Measurements from ENCODE around the gene FAM149B1.

FAM149B1 gene

DNA sequence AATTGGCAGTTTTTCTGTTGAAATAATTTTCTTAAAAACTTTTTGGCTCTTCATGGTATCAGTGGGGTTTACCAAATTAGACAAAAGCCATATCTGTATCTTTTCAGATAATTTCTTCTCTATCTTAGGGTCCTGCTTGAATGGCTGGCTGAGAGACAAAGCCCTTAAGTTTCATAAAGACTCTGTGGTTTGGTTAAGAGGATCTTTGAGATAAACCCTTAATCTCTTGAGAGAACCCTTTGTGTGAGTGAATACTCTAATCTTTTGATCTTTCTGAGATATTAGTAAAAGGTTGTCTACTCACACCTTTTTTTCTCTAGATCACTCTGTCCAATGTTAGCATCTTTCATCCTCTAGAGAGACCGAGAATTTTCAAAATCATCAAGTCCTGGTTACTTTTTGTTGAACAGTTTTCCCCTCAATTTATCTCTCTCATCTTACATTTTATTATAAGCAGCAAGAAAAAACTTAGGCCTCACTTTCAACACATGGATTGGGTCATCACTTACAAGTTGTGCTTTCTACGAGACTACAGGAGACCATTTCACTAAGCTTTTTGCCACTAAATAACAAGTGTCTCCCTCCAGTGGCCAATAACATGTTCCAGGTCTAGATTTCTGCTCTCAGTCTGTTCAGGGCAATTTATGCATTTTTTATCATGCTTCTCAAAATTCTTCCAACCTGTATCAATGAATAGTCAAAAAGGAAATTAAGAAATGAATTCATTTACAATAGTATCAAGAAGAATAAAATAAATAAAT, 50.7 kb downstream of the FAM149B1 start:
- WGBS, 2 donors (ENCODE audit: extremely low coverage in 2 of 2, insufficient read length in 2 of 2, insufficient replicate concordance in 1 of 2) = no CpG with 5 or more reads among the region's 2 CpGs
- no peak for DNase-seq (ENCODE audit: low spot score)

DNA sequence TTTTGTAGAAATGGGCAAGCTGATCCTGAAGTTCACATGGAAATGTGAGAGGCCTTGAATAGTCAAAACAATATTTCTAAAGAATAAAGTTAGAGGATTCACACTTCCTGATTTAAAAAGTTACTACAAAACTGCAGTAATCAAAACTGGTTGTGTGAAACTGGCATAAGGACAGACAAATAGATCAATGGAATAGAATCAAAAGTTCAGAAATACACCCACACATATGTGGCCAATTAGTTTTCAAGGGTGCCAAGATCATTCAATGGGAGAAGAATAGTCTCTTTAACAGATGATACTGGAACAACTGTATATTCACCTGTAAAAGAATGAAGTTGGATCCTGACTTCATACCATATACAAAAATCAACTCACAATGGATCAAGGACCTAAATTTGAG, 51.5 kb downstream of the FAM149B1 start:
- Histone ChIP-seq H3K36me3 (replicated peaks in 1 of 2; ENCODE audit: control insufficient read depth in 2 of 2, insufficient read depth in 2 of 2, low read length in 2 of 2) (peaks cover 2 to 65% of the 10 kb centered on the region in 2 donors), H3K9ac (ENCODE audit: low read depth, low read length, poor library complexity) (no peak overlapping the region), H3K23ac (ENCODE audit: low read depth, low read length, poor library complexity) (no peak overlapping the region), H2BK120ac (ENCODE audit: low read depth, low read length) (no peak overlapping the region), H4K8ac (ENCODE audit: low read depth, low read length) (no peak overlapping the region), H3K14ac (ENCODE audit: low read length) (no peak overlapping the region), H3K27me3 (ENCODE audit: control insufficient read depth in 3 of 3, insufficient read depth in 3 of 3, low read depth in 1 of 3, low read length in 3 of 3) (no peaks in the 10 kb centered on the region), H3K9me3 (replicated peaks in 1 of 2; ENCODE audit: control insufficient read depth in 2 of 2, insufficient read depth in 1 of 2, low read depth in 1 of 2, low read length in 2 of 2) (peaks cover 0 to 6% of the 10 kb centered on the region in 2 donors), H2AK5ac (ENCODE audit: low read depth, low read length) (no peak overlapping the region), H3K27ac (replicated peaks; ENCODE audit: low read length) (no peak overlapping the region), H2BK15ac (ENCODE audit: low read length) (no peak overlapping the region), H3K18ac (ENCODE audit: low read length) (no peak overlapping the region), H2AFZ (ENCODE audit: low read length) (no peak overlapping the region), H2BK5ac (ENCODE audit: low read length) (no peak overlapping the region), H3K4me2 (ENCODE audit: insufficient read depth, low read length, poor library complexity, severe bottlenecking) (no peak overlapping the region), H4K91ac (ENCODE audit: low read depth, low read length, poor library complexity) (no peak overlapping the region), H3K4me1 (ENCODE audit: control insufficient read depth in 2 of 2, insufficient read depth in 1 of 2, low read depth in 1 of 2, low read length in 2 of 2) (no peaks in the 10 kb centered on the region), H3K79me1 (ENCODE audit: low read depth, low read length) (no peaks in the 10 kb centered on the region), H3K4ac (ENCODE audit: low read length) (no peak overlapping the region), H2BK12ac (ENCODE audit: low read length) (no peak overlapping the region), H3K4me3 (ENCODE audit: low read length in 2 of 2) (no peak overlapping the region)
- DNase-seq (ENCODE audit: low spot score) = no peak

More for the DNA sequence above, 50.7 kb downstream of the FAM149B1 start:
- Histone ChIP-seq H2AFZ (ENCODE audit: low read length) (no peak overlapping the region), H3K79me1 (ENCODE audit: low read depth, low read length) (no peaks in the 10 kb centered on the region), H3K36me3 (replicated peaks in 1 of 2; ENCODE audit: control insufficient read depth in 2 of 2, insufficient read depth in 2 of 2, low read length in 2 of 2) (peaks cover 2 to 64% of the 10 kb centered on the region in 2 donors), H2BK120ac (ENCODE audit: low read depth, low read length) (no peak overlapping the region), H3K23ac (ENCODE audit: low read depth, low read length, poor library complexity) (no peak overlapping the region), H2BK12ac (ENCODE audit: low read length) (no peak overlapping the region), H3K18ac (ENCODE audit: low read length) (no peak overlapping the region), H3K4me3 (ENCODE audit: low read length in 2 of 2) (no peak overlapping the region), H3K4me2 (ENCODE audit: insufficient read depth, low read length, poor library complexity, severe bottlenecking) (no peak overlapping the region), H3K9me3 (replicated peaks in 1 of 2; ENCODE audit: control insufficient read depth in 2 of 2, insufficient read depth in 1 of 2, low read depth in 1 of 2, low read length in 2 of 2) (peaks cover 0 to 6% of the 10 kb centered on the region in 2 donors), H2BK5ac (ENCODE audit: low read length) (no peak overlapping the region), H3K27me3 (ENCODE audit: control insufficient read depth in 3 of 3, insufficient read depth in 3 of 3, low read depth in 1 of 3, low read length in 3 of 3) (no peaks in the 10 kb centered on the region), H2BK15ac (ENCODE audit: low read length) (no peak overlapping the region), H3K27ac (replicated peaks; ENCODE audit: low read length) (no peak overlapping the region), H4K91ac (ENCODE audit: low read depth, low read length, poor library complexity) (no peak overlapping the region), H3K9ac (ENCODE audit: low read depth, low read length, poor library complexity) (no peak overlapping the region), H3K4ac (ENCODE audit: low read length) (no peak overlapping the region), H3K14ac (ENCODE audit: low read length) (no peak overlapping the region), H4K8ac (ENCODE audit: low read depth, low read length) (no peak overlapping the region), H3K4me1 (ENCODE audit: control insufficient read depth in 2 of 2, insufficient read depth in 1 of 2, low read depth in 1 of 2, low read length in 2 of 2) (no peaks in the 10 kb centered on the region), H2AK5ac (ENCODE audit: low read depth, low read length) (no peak overlapping the region)

GRCh38 chr10:73220989-73221388, 53.1 kb downstream of the FAM149B1 start:
- no peak overlapping the region for H2AK5ac ChIP-seq (ENCODE audit: low read depth, low read length)
- no peak overlapping the region for H3K14ac ChIP-seq (ENCODE audit: low read length)
- no CpG with 5 or more reads among the region's 1 CpG for WGBS, 2 donors (ENCODE audit: extremely low coverage in 2 of 2, insufficient read length in 2 of 2, insufficient replicate concordance in 1 of 2)
- peaks cover 0 to 6% of the 10 kb centered on the region in 2 donors for H3K9me3 ChIP-seq (replicated peaks in 1 of 2; ENCODE audit: control insufficient read depth in 2 of 2, insufficient read depth in 1 of 2, low read depth in 1 of 2, low read length in 2 of 2)
- H3K4me1 ChIP-seq (ENCODE audit: control insufficient read depth in 2 of 2, insufficient read depth in 1 of 2, low read depth in 1 of 2, low read length in 2 of 2) = no peaks in the 10 kb centered on the region
- no peaks in the 10 kb centered on the region for H3K79me1 ChIP-seq (ENCODE audit: low read depth, low read length)
- no peak overlapping the region for H3K4me3 ChIP-seq (ENCODE audit: low read length in 2 of 2)
- H4K8ac ChIP-seq (ENCODE audit: low read depth, low read length) = no peak overlapping the region
- no peak overlapping the region for H3K18ac ChIP-seq (ENCODE audit: low read length)
- H3K4me2 ChIP-seq (ENCODE audit: insufficient read depth, low read length, poor library complexity, severe bottlenecking) = no peak overlapping the region
- H3K27me3 ChIP-seq (ENCODE audit: control insufficient read depth in 3 of 3, insufficient read depth in 3 of 3, low read depth in 1 of 3, low read length in 3 of 3) = no peaks in the 10 kb centered on the region
- no peak overlapping the region for H3K27ac ChIP-seq (replicated peaks; ENCODE audit: low read length)
- H3K4ac ChIP-seq (ENCODE audit: low read length) = no peak overlapping the region
- no peak overlapping the region for H2AFZ ChIP-seq (ENCODE audit: low read length)
- no peak overlapping the region for H2BK12ac ChIP-seq (ENCODE audit: low read length)
- no peak overlapping the region for H4K91ac ChIP-seq (ENCODE audit: low read depth, low read length, poor library complexity)
- no peak for DNase-seq (ENCODE audit: low spot score)
- H3K23ac ChIP-seq (ENCODE audit: low read depth, low read length, poor library complexity) = no peak overlapping the region
- no peak overlapping the region for H2BK15ac ChIP-seq (ENCODE audit: low read length)
- no peak overlapping the region for H2BK5ac ChIP-seq (ENCODE audit: low read length)
- no peak overlapping the region for H2BK120ac ChIP-seq (ENCODE audit: low read depth, low read length)
- no peak overlapping the region for H3K9ac ChIP-seq (ENCODE audit: low read depth, low read length, poor library complexity)
- H3K36me3 ChIP-seq (replicated peaks in 1 of 2; ENCODE audit: control insufficient read depth in 2 of 2, insufficient read depth in 2 of 2, low read length in 2 of 2) = peaks cover 2 to 65% of the 10 kb centered on the region in 2 donors

DNA sequence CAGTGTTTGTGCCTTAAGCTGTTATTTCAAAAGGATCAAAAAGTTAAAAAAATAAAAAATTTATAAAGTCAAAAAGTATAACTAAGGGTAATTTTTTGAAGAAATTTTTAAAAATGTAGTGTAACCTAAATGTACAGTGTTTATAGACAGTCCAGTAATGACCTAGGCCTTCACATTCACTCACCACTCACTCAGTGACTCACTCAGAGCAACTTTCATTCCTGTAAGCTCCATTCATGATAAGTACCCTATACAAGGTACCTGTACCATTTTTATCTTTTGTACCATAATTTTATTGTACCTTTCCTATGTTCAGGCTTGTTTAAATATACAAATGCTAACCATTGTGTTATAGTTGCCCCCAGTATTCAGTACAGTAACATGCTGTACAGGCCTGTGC, 57.6 kb downstream of the FAM149B1 start:
- H3K27me3 ChIP-seq (ENCODE audit: control insufficient read depth in 3 of 3, insufficient read depth in 3 of 3, low read depth in 1 of 3, low read length in 3 of 3) = no peaks in the 10 kb centered on the region
- H3K4me2 ChIP-seq (ENCODE audit: insufficient read depth, low read length, poor library complexity, severe bottlenecking) = no peak overlapping the region
- no peak overlapping the region for H3K4me3 ChIP-seq (ENCODE audit: low read length in 2 of 2)
- DNase-seq (ENCODE audit: low spot score) = no peak
- H4K8ac ChIP-seq (ENCODE audit: low read depth, low read length) = no peak overlapping the region
- no peak overlapping the region for H2AK5ac ChIP-seq (ENCODE audit: low read depth, low read length)
- H3K9me3 ChIP-seq (replicated peaks in 1 of 2; ENCODE audit: control insufficient read depth in 2 of 2, insufficient read depth in 1 of 2, low read depth in 1 of 2, low read length in 2 of 2) = no peaks in the 10 kb centered on the region
- H3K27ac ChIP-seq (replicated peaks; ENCODE audit: low read length) = no peak overlapping the region
- no peak overlapping the region for H3K23ac ChIP-seq (ENCODE audit: low read depth, low read length, poor library complexity)
- no peaks in the 10 kb centered on the region for H3K4me1 ChIP-seq (ENCODE audit: control insufficient read depth in 2 of 2, insufficient read depth in 1 of 2, low read depth in 1 of 2, low read length in 2 of 2)
- H3K79me1 ChIP-seq (ENCODE audit: low read depth, low read length) = no peaks in the 10 kb centered on the region
- no peak overlapping the region for H2BK120ac ChIP-seq (ENCODE audit: low read depth, low read length)
- H4K91ac ChIP-seq (ENCODE audit: low read depth, low read length, poor library complexity) = no peak overlapping the region
- H3K4ac ChIP-seq (ENCODE audit: low read length) = no peak overlapping the region
- H3K9ac ChIP-seq (ENCODE audit: low read depth, low read length, poor library complexity) = no peak overlapping the region
- H3K14ac ChIP-seq (ENCODE audit: low read length) = no peak overlapping the region
- no peak overlapping the region for H2BK5ac ChIP-seq (ENCODE audit: low read length)
- peaks cover 2 to 65% of the 10 kb centered on the region in 2 donors for H3K36me3 ChIP-seq (replicated peaks in 1 of 2; ENCODE audit: control insufficient read depth in 2 of 2, insufficient read depth in 2 of 2, low read length in 2 of 2)
- H2BK15ac ChIP-seq (ENCODE audit: low read length) = no peak overlapping the region
- H2BK12ac ChIP-seq (ENCODE audit: low read length) = no peak overlapping the region
- H3K18ac ChIP-seq (ENCODE audit: low read length) = no peak overlapping the region
- H2AFZ ChIP-seq (ENCODE audit: low read length) = no peak overlapping the region

All from neuronal stem cell (in vitro differentiated cells).